Omental fat pad (tissue), 4 donors: ENCODE data around the gene TDRD10. TPM values are rescaled to one million over a fixed set of nuclear protein-coding genes. Genes with fewer than 3 reads are reported as not detected.

Experiments
- ATAC-seq: fragments of 150-250 bp; one replicate; pipeline ENCODE4 v1.9.1; 2016; ENCODE audit warnings: mild to moderate bottlenecking, moderate library complexity; ENCODE audit not compliant: low FRiP score
- DNase-seq: peaks from one replicate; pipeline ENCODE4 v3.0.0-alpha.2; 2019; ENCODE audit warnings: low spot score
- CTCF ChIP-seq, 3 donors: fragments of 450-650 bp; IDR thresholded peaks; one replicate each; pipeline ENCODE4 v1.5.1; 2016 to 2017; ENCODE audit warnings: antibody characterized with exemption in 3 of 3, mild to moderate bottlenecking in 3 of 3, moderate library complexity in 2 of 3
- total RNA-seq, 4 donors: library from RNA; depleted of rRNA; stranded (reverse); fragments of >200 nt; gene quantifications; one replicate each; pipeline ENCODE4 v1.1.0, GENCODE V29; 2016

The TDRD10 gene
- total RNA-seq, 4 donors from 2014 or later, result 6.4 to 15.3 (median 7.7) TPM

GRCh38 chr1:154489695-154490274, 12.2 kb upstream of the TDRD10 start:
- ATAC-seq (no peak), DNase-seq (no peak)
- TF ChIP-seq CTCF (IDR thresholded peaks at IDR 0.05), result no peak

- no peak for ATAC-seq
These were observed 11.7 kb upstream of the TDRD10 start for GRCh38 chr1:154490317-154490716.

GRCh38 chr1:154492115-154492514, 9.9 kb upstream of the TDRD10 start:
- DNase-seq (no peak), ATAC-seq (no peak)
- TF ChIP-seq CTCF (IDR thresholded peaks at IDR 0.05), result no peak

More at GRCh38 chr1:154490317-154490716, 11.7 kb upstream of the TDRD10 start:
- DNase-seq, result no peak
- TF ChIP-seq CTCF (IDR thresholded peaks at IDR 0.05), result no peak

GRCh38 chr1:154493276-154493675, 8.7 kb upstream of the TDRD10 start:
- DNase-seq (no peak), ATAC-seq (no peak)
- no peak for TF ChIP-seq CTCF (IDR thresholded peaks at IDR 0.05)

- no peak for TF ChIP-seq CTCF (IDR thresholded peaks at IDR 0.05)
- no peak for ATAC-seq
These were observed 6.3 kb upstream of the TDRD10 start for GRCh38 chr1:154495496-154496273.

GRCh38 chr1:154496383-154496782, 5.6 kb upstream of the TDRD10 start:
- DNase-seq (no peak), ATAC-seq (no peak)
- TF ChIP-seq CTCF (IDR thresholded peaks at IDR 0.05), result no peak

More at GRCh38 chr1:154495496-154496273, 6.3 kb upstream of the TDRD10 start:
- DNase-seq, result no peak
